LoVo (cell line): ENCODE measurements around the gene MAP3K4.

Experiments used
- DNase-seq: peaks from one replicate; pipeline ENCODE4 v3.0.0-alpha.2; 2016; ENCODE audit warnings: low spot score

The MAP3K4 gene

DNA sequence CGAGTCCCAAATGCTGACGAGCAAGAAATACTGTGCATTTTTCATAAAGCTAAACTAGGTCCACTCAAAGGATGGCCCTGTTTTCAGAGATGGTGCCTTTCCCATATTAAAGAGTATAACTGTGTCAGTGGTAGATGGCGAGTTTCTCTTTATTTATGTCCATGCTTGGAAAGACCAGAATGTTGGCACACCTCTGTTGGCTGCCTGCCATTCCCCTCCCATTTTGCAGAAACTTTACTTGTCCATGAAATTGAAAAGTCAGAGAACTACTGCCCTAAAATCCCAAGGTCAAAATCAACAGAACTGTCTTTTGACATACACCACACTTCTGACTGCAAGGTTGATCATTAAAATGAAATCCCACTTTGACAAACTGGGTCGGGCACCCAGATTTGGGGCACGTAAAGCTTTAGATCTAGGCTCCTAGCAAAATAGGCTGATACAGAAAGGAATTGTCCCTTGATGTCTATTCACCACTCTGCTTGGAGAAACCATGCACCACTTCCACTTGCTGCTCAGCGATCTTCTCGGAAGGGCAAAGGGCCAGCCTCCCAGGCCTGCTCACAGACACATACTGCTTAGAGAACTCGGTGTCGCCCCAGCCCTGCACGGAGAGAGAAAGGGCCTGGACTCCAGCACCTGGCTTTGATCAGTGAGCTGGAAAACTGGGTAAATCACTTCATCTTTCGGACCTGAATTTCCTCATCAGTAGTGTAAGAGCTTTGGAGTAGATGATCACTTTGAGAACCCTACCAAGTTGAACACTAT is 152.3 kb downstream of the MAP3K4 start:
- no peak for DNase-seq

DNA sequence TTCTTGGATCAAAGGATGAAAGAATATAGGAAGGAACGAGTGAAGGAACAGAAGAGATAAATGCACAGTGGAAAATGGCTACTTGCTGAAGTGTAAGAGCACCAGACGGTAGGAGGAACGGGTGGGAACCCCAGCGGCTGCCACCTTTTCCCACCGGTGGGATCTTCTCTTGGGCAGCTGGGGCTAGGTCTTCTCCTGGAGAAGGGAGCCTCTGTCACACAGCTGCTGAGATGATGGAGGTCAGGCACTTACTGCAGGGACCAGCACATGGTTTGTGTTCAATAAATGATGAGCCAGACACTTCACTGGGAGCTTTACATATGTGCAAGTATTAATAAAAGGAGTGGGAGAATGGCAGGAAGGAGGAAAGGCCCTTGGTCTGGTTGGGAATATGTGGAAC is 158.6 kb downstream of the MAP3K4 start:
- DNase-seq: no peak

DNA sequence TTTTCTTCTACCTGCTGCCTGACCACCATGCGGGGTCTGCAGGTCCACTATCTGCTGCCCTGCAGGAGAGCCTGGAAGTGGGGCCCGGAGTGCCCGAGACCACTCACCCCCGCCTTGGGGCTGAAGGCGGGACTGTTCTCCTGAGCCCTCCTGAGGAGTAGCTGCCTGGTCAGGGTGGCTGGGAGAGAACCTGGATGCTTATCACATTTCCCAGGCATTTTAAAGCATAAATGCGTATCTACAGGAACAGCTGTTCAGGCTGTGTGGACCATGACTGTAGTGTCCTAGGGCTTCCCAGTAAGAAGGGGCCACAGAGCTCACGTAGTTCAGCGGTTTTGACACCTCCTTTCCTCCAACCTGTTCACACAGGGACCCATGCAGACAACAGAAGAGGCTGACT is 159.0 kb downstream of the MAP3K4 start:
- DNase-seq: no peak

DNA sequence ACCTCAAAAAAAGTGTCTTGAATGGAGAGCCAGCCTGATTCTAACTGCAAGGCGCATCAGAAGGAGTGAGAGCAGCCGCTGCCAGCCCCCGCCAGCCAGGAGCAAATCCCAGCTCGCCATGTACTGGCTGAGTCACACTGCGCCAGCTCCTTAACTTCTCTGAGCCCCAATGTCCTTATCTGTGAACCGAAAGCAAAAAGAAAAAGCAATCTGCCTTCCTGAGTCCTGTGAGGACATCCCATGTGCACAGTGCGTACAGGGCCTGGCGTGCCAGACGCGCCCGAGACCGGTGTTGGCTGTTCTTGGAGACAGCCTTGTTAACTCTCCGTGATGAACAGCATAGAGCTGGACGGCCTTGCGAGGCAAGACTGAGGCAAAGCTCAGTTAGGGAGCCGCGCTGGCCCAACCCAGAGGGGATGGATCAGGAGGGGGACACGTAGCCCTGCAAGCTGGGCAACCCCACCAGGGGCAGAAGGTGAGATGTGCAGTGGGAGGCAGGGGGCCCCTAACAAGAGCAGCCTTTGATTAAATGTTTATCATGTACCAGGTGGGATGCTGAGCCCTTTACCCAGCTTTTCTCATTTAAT is 159.6 kb downstream of the MAP3K4 start:
- no peak for DNase-seq

GRCh38 chr6:161151660-161152526 is 160.3 kb downstream of the MAP3K4 start:
- no peak for DNase-seq

DNA sequence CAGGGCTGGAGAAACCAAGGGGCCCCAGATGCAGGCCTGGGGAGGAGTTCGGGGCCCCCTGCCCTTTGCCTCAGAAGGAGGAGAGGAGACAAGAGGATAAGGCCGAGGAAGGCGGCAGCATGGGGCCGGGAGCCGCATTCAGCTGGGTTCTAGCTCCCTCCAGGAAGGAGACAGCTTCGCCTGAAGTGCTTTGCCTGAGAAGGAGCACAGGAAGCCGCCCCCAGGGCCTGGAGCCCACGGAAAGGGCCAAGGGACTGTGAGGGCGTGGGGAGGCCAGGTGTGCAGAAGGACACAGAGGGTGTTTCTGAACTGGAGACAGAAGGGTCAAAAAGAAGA is 160.9 kb downstream of the MAP3K4 start:
- no peak for DNase-seq

GRCh38 chr6:161152907-161153662 is 161.5 kb downstream of the MAP3K4 start:
- DNase-seq: no peak

GRCh38 chr6:161153725-161154124 is 162.2 kb downstream of the MAP3K4 start:
- DNase-seq: no peak

DNA sequence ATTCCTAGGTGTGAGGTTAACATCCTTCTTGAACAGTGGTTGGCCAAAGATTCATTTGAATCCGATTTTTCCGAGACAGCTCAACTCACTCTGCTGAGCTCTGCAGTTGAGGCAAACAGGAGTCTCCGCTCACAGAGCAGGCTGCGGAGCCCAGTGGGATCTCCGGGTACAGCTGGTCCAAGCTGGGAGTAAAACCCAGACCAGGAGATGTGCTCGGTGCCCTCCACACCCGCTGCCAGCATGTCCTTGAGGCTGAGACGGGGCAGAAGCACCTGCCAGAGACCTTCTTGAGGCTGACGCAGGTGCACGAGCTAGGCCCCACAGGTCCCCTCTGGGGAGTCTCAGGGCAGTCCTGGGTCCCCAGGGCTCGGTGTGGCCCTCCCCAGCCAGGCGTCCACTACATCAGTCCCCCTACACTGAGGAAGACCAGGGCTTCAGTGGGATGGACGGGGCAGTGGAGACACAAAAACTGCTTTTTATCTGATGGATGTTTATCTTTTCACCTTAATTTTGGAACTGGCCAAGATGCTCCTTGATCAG is 163.3 kb downstream of the MAP3K4 start:
- DNase-seq: no peak

- DNase-seq: no peak
Measured at GRCh38 chr6:161161121-161161520, 169.6 kb downstream of the MAP3K4 start.

DNA sequence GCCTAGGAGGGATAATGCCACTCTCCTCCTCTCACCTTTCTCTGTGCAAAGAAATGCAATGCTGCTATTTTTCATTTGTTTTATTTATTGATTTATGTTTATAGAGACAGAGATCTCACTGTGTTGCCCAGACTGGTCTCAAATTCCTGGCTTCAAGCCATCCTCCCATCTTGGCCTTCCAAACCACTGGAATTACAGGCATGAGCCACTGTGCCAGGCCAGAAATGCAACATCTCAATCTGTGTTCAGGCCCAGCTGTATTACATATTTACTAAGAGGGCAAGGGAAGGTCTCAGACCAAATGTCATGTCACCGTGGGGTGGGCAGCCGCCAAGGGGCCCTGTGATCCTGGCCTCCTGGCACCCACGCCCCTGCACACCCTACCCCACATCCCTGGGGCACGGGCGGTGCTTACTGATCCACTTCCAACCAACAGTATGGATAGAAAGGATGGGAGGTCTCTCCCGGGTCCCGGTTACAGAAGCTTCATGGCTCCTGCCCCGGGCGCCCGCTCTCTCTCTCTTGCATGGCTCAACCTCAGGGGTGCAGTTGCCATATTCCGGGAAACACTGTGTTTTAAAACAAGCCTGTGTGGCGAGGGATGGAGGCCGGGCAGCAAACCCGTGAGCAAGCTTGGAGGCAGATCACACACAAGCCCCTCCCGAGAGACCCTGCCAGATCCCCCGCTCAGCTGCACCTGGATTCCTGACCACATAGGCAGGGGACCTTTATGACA is 170.5 kb downstream of the MAP3K4 start:
- DNase-seq: no peak

GRCh38 chr6:161162722-161163121 is 171.2 kb downstream of the MAP3K4 start:
- no peak for DNase-seq

DNA sequence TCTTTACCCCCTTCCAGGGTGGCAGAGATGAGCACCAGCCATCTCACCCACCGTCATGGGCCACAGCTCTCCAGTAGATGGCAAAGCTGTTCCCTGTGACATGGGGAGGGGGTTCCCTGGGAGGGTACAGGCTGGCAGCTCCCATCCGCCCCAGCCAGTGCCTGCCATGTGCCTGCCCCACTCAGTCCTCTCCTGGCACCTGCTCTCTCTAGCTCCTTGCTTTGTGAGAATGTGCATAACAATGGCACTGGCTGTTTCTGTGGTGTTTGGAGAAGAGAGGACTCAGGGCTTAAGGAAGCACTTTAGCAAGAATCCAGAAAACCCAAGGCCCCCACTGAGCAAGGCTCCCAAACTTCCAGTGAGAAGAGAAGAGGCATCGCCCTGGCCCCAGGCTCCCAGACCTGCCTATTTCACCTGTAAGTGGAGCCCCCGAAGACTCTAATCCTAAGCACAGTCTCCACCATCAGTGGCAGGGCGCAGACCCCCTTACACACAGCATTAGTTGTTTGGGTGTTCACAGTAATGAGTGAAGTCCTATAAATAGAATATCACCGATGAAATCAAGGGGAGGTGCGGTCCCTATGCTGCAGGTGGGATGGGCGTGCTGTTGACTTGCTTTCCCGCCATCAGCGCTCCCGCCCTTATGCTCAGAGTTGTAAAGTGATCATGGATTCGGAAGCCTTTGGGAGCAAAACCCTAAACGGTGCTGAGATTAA is 172.1 kb downstream of the MAP3K4 start:
- no peak for DNase-seq

DNA sequence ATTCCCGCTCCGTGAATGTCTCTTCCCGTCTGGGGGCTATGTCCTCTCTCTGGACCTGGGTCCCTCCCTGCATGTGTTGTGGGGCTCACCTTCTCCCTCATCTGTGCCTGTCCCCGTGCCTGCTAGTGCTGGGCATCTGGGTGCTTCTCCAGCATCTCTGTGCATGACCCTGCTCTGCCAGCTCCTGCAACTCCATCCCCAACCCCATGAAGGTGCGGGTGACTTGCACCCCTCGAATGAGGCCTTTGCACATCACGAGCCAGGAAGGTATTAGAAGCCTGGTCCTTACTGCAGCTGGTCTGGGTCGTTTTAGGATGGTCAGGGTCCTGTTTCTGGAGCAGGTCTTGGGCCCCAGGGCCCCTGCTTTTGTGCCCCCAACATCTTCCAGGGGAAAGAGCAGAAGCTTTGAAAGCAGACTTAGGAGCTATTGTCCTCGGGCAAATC is 172.6 kb downstream of the MAP3K4 start:
- DNase-seq: no peak

DNA sequence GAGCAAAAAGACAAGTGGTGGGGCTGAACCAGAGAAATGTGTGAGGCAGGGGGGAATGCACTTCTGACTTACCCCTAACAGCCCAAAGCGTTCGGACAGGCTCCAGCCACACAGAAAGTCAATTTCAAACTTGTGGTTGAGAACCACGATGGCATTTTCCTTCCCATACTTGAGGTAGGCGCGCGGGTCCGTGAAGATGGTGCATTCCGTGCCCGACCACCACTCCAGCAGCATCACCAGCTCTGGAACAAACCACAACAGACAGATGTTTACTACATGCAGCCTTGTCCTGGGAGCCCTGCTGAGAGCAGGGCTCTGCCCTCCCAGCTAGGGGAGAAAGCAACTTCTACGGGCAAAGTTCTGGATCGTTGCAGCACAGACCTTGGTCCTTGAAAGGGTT is 174.6 kb downstream of the MAP3K4 start:
- no peak for DNase-seq

GRCh38 chr6:161166677-161167076 is 175.1 kb downstream of the MAP3K4 start:
- no peak for DNase-seq
